Muscle of arm (tissue), 12 donors: ENCODE data around the gene CLIP2. TPM values are rescaled to one million over a fixed set of nuclear protein-coding genes. Genes with fewer than 3 reads are reported as not detected.
A peak's percentile ranks its signal among the peaks of the same experiment; 100 is the strongest.

Experiments
- DNase-seq: peaks from one replicate; pipeline ENCODE4 v3.0.0-alpha.2; 2013
- polyA plus RNA-seq, 12 donors: library from polyadenylated mRNA; unstranded; fragments of 120-200 nt; gene quantifications; one replicate each; pipeline ENCODE4 v1.2.1, GENCODE V29; 2013; ENCODE audit not compliant: insufficient read length in 12 of 12

The CLIP2 gene
- polyA plus RNA-seq, 12 donors: 12.1 to 30.6 (median 16.9) TPM; not detected in 1

DNA sequence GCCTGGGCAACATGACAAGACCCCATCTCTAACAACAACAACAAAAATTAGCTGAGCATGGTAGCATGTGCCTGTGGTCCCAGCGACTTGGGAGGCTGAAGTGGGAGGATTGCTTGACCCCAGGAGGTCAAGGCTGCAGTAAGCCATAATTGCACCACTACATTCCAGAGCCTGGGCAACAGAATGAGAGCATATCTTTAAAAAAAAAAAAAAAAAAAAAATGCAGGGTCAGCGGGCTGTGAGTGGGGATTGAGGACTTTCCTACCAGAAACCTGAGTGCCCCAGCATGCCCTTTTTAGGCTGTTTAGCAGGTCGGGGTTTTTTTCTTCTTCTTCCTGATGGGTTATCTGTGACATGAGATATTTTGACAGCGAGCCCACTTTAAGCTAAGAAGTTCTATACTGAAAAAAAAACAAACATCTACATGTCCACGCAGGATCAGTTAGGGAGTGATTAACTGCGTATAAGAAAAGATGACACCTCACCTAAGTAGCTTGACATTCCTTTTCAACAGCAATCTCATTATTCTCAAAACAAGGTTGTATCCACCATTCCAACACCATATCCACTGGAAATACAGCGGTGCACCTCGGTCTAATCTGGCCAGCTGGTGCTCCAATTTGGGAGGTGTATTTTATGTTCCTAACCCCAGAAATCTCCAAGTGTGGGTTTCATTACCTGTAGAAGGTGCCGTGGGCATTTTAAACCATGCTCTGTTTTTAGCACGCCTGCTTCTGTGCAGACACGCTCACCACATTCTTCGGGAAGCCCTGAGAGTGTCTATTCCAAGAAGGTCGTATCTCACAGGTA lies 21.2 kb upstream of the CLIP2 start:
- no peak for DNase-seq

- peak; percentile 73 for DNase-seq
Measured at GRCh38 chr7:74269757-74270277, 19.4 kb upstream of the CLIP2 start.

GRCh38 chr7:74271742-74272141 lies 17.5 kb upstream of the CLIP2 start:
- no peak for DNase-seq

- DNase-seq: peak; percentile 57
Measured at GRCh38 chr7:74272305-74273038, 16.7 kb upstream of the CLIP2 start.

GRCh38 chr7:74275401-74275881 lies 13.8 kb upstream of the CLIP2 start:
- DNase-seq: no peak

GRCh38 chr7:74277636-74278035 lies 11.6 kb upstream of the CLIP2 start:
- DNase-seq: no peak

DNA sequence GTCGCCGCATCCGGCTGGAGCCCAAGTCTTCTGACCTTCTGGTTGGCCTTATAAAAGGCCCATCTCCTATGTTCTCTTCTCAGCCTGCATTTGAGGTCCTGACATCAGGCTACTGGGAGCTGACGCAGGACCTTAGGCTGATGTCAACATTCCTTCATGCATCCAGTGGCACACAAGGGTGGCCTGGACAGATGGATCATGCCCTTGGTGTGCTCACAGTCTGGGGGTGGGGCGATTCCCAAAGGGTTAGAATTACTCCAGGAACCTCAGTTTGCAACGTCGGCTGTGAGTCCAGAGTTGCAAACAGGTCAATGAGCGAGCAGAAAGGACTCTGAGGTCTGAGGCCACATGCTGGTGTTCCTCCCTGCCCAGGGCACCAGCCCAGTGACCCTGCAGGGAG lies 8.2 kb upstream of the CLIP2 start:
- no peak for DNase-seq

DNA sequence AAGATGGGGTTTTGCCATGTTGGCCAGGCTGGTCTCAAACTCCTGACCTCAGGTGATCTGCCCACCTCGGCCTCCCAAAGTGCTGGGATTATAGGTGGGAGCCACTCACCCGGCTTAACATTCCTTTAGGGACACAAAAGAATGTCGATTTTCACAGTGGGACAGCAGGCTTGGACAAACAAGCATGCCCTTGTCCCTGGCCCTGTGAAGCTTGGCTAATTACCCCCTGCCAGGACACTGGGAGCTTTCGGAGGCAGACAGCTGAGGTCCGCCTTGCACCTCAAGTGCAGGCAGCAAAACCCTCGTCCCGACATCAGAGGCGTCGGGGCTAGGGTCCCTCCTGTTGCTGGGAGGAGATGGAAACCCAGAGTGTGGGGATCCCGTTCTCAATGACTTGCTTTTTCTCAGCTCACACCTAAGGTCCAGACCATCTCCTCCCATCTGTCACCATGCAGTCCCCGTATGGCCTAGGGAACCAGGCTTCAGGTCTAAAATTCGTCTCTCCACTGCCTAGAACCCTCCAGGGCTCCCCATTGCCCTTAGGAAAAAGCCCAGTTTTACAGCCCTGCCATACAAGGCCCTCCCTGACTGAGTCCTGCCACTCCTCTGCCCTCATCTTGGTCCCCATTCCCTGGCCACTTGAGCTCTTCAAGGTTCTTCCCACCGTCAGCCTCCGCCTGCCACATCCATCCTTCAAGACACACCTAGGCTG lies 6.3 kb upstream of the CLIP2 start:
- no peak for DNase-seq

DNA sequence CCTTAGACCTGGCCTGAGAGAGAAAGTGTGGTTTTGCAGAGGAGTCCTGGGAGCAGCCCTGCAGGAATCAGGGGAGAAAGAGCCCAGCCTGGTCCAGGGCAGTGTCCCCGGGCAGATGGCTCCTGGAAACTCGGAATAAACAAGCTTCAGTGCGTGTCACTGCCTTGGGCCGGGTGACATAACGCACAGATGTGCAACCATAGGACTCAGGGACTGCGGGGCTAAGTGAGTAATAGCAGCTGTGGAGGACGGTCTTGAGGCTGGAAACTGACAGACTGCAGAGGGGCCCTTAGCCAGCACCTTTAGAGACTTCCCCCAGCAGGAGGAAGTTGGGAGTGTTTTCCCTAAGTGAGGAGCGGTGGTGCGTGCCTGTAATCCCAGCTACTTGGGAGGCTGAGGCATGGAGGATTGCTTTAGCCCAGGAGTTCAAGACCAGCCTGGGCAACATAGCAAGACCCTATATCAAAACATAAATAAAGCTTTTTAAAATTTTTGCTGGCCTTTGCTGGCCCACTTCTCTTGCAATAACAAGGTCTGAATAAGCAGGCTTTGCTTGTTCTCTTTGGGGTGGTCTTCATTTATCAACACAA lies 5.3 kb upstream of the CLIP2 start:
- no peak for DNase-seq

DNA sequence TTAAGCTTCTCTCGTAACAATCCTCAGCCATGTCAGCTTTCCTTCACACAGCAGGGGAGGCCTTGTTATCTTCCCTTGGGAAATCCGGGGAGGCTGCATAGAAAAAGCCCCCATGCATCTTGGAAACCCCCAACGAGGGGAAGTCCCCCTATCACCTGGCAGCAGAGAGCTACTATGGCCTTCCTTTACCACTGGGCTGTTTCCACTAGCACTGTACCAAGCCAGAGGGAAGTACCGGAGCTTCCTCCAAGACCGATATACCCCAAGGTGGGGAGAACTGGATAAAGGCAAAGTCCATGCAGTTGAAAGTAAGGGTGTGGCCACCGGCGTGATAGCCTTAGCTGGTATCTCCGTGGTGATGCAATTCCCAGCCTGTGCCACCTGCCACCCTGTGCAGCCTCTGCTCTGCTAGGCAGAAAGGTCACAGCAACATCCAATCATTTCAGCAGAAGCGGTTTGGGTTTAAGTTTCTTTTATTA lies 4.4 kb upstream of the CLIP2 start:
- no peak for DNase-seq

GRCh38 chr7:74286131-74286530 lies 3.1 kb upstream of the CLIP2 start:
- no peak for DNase-seq

GRCh38 chr7:74287303-74288033 lies 1.7 kb upstream of the CLIP2 start:
- no peak for DNase-seq

GRCh38 chr7:74288034-74288881 lies 949 bp upstream of the CLIP2 start:
- no peak for DNase-seq

- no peak for DNase-seq
Measured at GRCh38 chr7:74289659-74290552, 699 bp downstream of the CLIP2 start.

DNA sequence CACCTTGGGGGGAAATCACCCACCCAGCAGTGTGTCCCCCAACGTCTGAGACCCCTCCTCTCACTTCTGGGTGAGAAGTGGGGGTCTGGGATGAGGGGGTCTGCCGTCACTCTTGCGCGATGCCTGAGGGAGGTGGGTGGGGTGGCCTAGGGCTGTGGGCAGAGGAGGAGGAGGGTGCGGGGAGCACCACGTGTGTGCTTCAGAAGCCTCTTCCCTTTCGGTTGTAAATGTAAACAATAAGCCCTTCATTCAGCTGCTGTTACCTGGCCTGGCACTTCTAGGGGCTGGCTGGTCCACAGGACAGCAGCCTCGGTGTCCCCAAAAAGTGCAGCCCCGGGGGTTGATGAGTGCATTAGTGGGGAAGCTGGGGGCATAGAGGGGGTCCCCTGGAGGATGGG lies 1.3 kb downstream of the CLIP2 start:
- DNase-seq: no peak

GRCh38 chr7:74290981-74291441 lies 1.8 kb downstream of the CLIP2 start:
- DNase-seq: no peak

GRCh38 chr7:74291535-74291934 lies 2.3 kb downstream of the CLIP2 start:
- no peak for DNase-seq

DNA sequence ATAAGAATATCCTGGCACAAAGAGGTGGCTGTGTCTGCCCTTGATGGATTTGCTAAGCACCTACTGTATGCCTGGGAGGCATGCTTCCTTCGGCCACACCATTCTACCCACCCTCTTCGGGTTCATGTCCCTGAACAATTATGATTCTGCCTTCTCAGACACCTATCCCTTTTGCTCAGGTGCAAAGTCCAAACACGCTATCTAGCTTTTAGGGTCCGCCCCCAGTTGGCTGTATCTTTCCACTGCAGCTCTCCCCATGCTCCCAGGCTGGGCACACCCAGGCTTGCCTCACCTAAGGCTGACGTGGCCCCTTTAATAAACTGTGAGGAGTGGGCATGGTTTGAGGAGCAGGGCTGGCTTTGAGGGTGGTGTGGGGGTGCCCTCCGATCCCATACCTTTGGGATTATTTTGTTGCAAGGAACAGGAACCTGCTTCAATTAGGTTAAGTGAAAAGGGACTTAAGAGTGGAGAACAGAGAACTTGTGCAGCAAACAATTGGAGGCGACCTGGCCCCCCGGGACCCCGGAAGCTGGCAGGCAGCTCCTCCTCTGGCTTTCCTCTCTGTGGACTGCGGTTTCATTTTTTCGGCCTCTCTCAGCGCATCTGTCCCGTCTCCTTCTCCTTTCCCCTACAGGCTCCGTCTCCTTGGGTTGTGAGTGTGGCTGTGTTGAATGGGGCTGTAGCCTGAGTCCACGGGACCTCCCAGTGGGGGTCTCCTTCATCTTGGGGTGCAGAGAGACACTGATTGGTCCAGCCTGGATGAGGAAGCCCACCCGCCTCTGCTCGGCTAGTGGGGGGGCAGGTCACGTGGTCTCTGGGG lies 3.8 kb downstream of the CLIP2 start:
- no peak for DNase-seq
